Stimulated activated effector memory CD8-positive, alpha-beta T cell treated with anti-CD3 and anti-CD28 coated beads, Interleukin-12 subunit alpha, Interleukin-12 subunit beta, amount 100 ng/mL, for 72 hours (primary cell): ENCODE data around the gene CHCHD4.
"Not testable (repeated sequence)": the region's sequence is repeated elsewhere in the genome, so short reads cannot be mapped to it uniquely, and the experiment has no call there.

Experiments used
- ATAC-seq: fragments of 150-1000 bp; cut with Tn5 transposase; 2 replicates; pipeline ENCODE4 v1.10.0; 2021
- DNase-seq, 2 donors: peaks; one replicate each; pipeline ENCODE4 v3.0.0; 2021 to 2022; ENCODE audit warnings: low spot score in 2 of 2
- H3K27ac Mint-ChIP-seq: one replicate; pipeline ENCODE4 v1.8.0; 2022; ENCODE audit warnings: mild to moderate bottlenecking, mixed read lengths
- H3K36me3 Mint-ChIP-seq: one replicate; pipeline ENCODE4 v1.8.0; 2022; ENCODE audit warnings: mild to moderate bottlenecking, mixed read lengths
- H3K4me1 Mint-ChIP-seq: one replicate; pipeline ENCODE4 v1.8.0; 2022; ENCODE audit warnings: mixed read lengths
- H3K4me3 Mint-ChIP-seq: one replicate; pipeline ENCODE4 v1.8.0; 2022; ENCODE audit warnings: mild to moderate bottlenecking, mixed read lengths
- H3K9me3 Mint-ChIP-seq: one replicate; pipeline ENCODE4 v1.8.0; 2022; ENCODE audit warnings: mixed read lengths

Gene CHCHD4

GRCh38 chr3:14091959-14092358 is 32.7 kb downstream of the CHCHD4 start:
- not testable (repeated sequence) for DNase-seq, ATAC-seq, H3K36me3 Mint-ChIP-seq, H3K4me1 Mint-ChIP-seq, H3K4me3 Mint-ChIP-seq, H3K9me3 Mint-ChIP-seq, H3K27ac Mint-ChIP-seq

- ATAC-seq, result not testable (repeated sequence)
Measured at GRCh38 chr3:14087461-14087860, 37.2 kb downstream of the CHCHD4 start.

GRCh38 chr3:14082108-14082657 is 42.5 kb downstream of the CHCHD4 start:
- no peaks in the 10 kb centered on the region for H3K4me1 Mint-ChIP-seq
- H3K27ac Mint-ChIP-seq, result no peak overlapping the region
- peak; percentile 37 for ATAC-seq

More at GRCh38 chr3:14087461-14087860, 37.2 kb downstream of the CHCHD4 start:
- not testable (repeated sequence) for DNase-seq, H3K4me3 Mint-ChIP-seq, H3K4me1 Mint-ChIP-seq, H3K36me3 Mint-ChIP-seq, H3K9me3 Mint-ChIP-seq, H3K27ac Mint-ChIP-seq

GRCh38 chr3:14077310-14077709 is 47.4 kb downstream of the CHCHD4 start:
- Mint-ChIP-seq H3K4me1 (no peaks in the 10 kb centered on the region), H3K4me3 (no peak overlapping the region), H3K9me3 (peaks cover 4% of the 10 kb centered on the region), H3K36me3 (no peaks in the 10 kb centered on the region), H3K27ac (no peak overlapping the region)
- ATAC-seq (peak; percentile 53), DNase-seq (no peak)

More at GRCh38 chr3:14082108-14082657, 42.5 kb downstream of the CHCHD4 start:
- Mint-ChIP-seq H3K4me3 (no peak overlapping the region), H3K36me3 (no peaks in the 10 kb centered on the region), H3K9me3 (no peaks in the 10 kb centered on the region)
- DNase-seq, result no peak

GRCh38 chr3:14075233-14075632 is 49.4 kb downstream of the CHCHD4 start:
- H3K27ac Mint-ChIP-seq, H3K36me3 Mint-ChIP-seq, H3K4me1 Mint-ChIP-seq, ATAC-seq, H3K9me3 Mint-ChIP-seq, DNase-seq, H3K4me3 Mint-ChIP-seq: not testable (repeated sequence)

- Mint-ChIP-seq H3K4me1 (no peaks in the 10 kb centered on the region), H3K9me3 (no peaks in the 10 kb centered on the region), H3K4me3 (no peak overlapping the region), H3K27ac (no peak overlapping the region), H3K36me3 (no peaks in the 10 kb centered on the region)
- ATAC-seq (peak; percentile 34), DNase-seq (no peak)
Measured at GRCh38 chr3:14064910-14065309, 59.8 kb downstream of the CHCHD4 start.

DNA sequence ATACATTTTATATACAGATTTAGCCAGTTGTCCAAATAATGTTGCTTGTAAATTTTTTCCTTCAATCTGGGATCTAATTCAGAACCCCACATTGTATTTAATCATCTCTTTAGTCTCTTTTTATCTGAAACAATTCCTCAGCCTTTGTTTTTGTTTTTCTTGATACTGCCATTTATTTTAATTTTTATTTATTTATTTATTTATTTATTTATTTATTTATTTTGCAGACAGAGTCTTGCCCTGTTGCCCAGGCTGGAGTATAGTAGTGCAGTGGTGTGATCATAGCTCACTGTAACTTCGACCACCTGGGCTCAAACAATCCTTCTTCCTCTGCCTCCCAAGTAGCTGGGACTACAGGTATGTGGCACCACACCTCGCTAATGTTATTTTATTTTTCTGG is 61.5 kb downstream of the CHCHD4 start:
- DNase-seq (no peak), ATAC-seq (no peak)
- no peak overlapping the region for H3K4me3 Mint-ChIP-seq
- no peak overlapping the region for H3K27ac Mint-ChIP-seq
- H3K36me3 Mint-ChIP-seq, result no peaks in the 10 kb centered on the region
- no peaks in the 10 kb centered on the region for H3K9me3 Mint-ChIP-seq
- H3K4me1 Mint-ChIP-seq, result no peaks in the 10 kb centered on the region
